ENCODE data around the gene MRPS5. TPM values are rescaled to one million over a fixed set of nuclear protein-coding genes. Genes with fewer than 3 reads are reported as not detected.

MRPS5 gene
- total RNA-seq, 1 donor from 2014 or later = 77.0 TPM

DNA sequence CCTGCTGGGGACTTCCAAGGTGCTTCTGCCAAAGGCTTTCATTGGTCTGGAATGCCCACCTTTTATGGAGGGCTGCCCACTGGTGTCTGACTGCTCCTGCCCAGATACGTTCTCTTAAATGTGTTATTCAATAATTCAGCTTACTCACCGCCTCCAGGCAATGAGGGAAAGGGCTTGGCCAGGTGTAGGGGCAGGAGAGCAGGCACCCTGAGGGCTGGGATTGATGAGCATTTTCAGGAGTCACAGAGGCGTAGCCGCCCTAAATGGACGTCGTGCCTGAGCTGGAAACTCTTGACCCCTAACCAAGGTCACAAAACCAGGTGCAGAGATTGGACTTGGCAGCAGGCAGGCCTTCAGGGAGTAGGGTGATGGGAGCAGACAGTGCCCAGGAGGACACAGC is 69.3 kb downstream of the MRPS5 start:
- DNase-seq (no peak), ATAC-seq (ENCODE audit: poor library complexity) (no peak)
- intact Hi-C loops (cut with DNase I) = no loop called here

- intact Hi-C loops (cut with DNase I) = no loop called here
- ATAC-seq (ENCODE audit: poor library complexity) (no peak), DNase-seq (no peak)
Measured at GRCh38 chr2:95051626-95052025, 70.0 kb downstream of the MRPS5 start.

- intact Hi-C loops (cut with DNase I) = no loop called here
- DNase-seq (no peak), ATAC-seq (ENCODE audit: poor library complexity) (no peak)
Measured at GRCh38 chr2:95050385-95051300, 71.0 kb downstream of the MRPS5 start.

DNA sequence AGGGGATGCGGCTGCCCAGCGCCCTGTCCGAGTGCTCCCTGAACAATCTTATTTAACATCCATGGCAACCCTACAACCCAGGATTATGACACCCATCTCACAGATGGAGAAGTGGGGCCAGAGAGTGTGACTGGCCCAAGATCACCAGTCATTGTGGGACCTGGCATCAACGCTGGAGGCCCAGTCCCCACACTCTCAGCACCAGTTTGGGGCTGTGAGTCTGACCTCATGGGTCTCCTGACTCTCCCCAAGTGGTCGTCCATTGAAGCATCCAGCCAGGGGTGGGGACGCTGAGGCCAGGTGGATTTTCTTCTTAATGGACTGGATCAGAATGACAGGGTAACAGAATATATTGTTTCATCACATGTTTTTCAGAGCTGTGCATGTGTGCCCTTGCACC is 71.6 kb downstream of the MRPS5 start:
- intact Hi-C loops (cut with DNase I) = no loop called here
- DNase-seq = no peak
- ATAC-seq (ENCODE audit: poor library complexity) = no peak

GRCh38 chr2:95049683-95049955 is 72.0 kb downstream of the MRPS5 start:
- intact Hi-C loops (cut with DNase I) = no loop called here
- ATAC-seq (ENCODE audit: poor library complexity) = no peak
- no peak for DNase-seq

DNA sequence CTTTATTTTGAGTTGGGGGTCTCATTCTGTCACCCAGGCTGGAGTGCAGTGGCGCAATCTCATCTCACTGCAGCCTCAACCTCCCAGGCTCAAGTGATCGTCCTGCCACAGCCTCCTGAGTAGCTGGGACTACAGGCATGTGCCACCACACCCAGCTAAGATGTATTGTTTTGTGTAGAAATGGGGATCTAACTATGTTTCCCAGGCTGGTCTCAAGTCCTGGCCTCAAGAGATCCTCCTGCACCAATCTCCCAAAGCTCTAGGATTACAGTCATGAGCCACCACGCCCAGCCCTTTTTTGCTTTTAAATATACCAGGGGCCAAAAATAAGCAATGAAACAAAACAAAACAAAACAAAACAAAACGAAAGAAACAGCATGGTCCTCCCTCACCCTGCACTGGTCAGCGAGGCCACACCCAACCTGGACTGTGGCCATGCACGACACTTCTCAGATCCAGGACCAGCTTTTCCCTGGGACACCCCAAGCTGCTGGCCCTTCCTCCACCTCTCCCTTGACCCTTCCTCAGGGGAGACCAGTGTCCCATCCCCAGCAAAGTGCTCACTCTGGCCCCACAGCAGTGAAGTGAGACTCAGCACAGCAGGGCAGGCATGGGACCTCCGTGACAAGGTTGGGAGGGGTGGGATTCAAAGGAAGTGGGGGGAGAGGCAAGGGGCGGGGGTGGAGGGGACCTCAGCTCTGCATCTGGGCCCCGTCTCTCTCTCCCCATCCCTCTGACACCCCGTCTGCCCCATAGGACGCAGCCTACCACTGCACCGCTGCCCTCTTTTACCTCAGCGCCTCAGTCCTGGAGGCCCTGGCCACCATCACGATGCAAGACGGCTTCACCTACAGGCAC is 72.6 kb downstream of the MRPS5 start:
- intact Hi-C loops (cut with DNase I) = no loop called here
- ATAC-seq (ENCODE audit: poor library complexity) = no peak
- no peak for DNase-seq

GRCh38 chr2:95047629-95048510 is 73.7 kb downstream of the MRPS5 start:
- intact Hi-C loops (cut with DNase I) = no loop called here
- DNase-seq (no peak), ATAC-seq (ENCODE audit: poor library complexity) (no peak)

DNA sequence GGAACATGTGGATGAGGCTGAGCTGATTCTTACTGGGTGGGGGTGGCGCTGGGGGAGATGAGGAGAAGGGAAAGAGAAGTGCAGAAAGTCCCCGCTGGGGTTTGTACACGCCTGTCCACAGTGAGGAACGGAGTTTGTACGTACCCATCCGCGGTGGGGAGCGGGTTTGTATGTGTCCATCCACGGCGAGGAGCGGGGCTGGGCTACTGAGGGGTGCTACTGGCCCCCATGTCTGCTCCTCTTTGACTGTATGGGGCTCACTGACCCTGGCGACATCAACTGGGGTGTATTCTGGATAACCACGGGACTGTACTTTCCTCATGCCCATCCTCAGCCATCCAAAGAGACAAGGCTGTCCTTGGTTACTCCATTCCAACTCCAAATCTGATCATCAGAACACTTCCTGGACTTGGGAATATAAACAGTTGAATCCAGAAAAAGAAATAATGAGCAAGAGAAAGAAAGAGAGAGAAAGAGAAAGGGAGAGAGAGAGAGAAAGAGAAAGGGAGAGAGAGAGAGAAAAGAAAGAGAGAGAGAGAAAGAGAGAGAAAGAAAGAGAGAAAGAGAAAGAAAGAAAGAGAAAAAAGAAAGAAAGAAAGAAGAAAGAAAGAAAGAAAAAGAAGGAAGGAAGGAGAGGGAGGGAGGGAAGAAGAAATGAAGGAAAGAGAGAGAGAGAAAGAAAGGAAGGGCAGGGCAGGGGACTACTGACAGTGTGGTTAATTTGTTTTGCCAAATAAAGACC is 75.1 kb downstream of the MRPS5 start:
- ATAC-seq (ENCODE audit: poor library complexity) = no peak
- intact Hi-C loops (cut with DNase I) = no loop called here
- no peak for DNase-seq

DNA sequence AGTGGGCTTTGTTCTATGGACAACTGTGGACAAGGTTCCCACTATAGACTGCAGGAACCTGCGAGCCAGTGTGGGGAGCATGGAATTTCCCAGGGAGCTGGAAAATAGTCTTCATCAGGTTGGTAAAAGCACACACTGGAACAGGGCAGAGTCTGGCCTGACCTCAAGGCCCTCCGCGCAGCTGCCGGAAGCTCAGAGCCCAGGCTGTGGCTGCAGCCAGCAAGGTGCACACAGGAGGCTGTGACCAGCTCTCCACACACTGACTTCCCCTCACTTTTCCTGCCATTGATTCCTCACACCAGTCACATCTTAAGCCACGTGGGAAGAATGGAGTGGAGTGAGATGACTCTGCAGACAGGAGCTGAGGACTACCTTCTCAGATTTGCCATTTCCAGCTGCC is 77.0 kb downstream of the MRPS5 start:
- intact Hi-C loops (cut with DNase I) = no loop called here
- ATAC-seq (ENCODE audit: poor library complexity) (no peak), DNase-seq (no peak)

DNA sequence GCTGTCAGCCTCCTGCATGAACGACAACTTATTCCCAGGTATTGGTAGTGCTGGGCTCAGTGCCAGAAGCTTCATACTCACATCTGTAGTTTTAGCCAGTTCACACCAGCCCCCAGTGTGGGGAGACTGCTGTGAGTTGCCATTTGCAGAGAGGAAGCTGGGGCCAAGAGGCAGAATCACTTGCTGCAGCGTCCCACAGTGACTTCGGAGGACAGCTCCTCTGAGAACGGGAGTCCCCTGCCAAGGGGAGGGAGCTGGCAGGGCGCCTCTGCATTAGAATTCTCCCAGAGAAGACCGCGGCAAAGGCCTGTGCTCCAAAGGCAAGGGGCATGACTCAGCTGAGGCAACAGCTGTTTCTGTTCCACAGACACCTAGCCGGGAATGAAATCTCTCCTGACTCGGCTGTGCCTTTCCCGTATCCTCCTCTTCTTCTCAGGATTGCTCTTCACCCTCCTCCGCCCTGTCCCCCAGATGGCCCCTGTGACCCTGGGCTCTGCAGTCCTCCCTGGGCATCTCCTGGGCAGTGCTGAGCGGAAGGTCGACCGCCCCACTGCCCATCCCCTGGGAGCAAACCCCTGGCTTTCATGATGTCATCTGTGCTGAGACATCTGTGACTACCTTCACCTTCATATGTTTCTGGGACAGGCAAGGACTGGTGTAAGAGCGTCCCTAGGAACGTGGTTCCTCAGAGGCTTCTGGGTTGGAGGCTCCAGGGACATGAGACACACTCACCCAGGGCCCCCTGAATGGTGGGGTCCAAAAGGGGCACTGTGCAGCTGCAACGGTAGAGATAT is 78.1 kb downstream of the MRPS5 start:
- intact Hi-C loops (cut with DNase I) = no loop called here
- DNase-seq (peak; percentile 94), ATAC-seq (ENCODE audit: poor library complexity) (peak; percentile 96)

DNA sequence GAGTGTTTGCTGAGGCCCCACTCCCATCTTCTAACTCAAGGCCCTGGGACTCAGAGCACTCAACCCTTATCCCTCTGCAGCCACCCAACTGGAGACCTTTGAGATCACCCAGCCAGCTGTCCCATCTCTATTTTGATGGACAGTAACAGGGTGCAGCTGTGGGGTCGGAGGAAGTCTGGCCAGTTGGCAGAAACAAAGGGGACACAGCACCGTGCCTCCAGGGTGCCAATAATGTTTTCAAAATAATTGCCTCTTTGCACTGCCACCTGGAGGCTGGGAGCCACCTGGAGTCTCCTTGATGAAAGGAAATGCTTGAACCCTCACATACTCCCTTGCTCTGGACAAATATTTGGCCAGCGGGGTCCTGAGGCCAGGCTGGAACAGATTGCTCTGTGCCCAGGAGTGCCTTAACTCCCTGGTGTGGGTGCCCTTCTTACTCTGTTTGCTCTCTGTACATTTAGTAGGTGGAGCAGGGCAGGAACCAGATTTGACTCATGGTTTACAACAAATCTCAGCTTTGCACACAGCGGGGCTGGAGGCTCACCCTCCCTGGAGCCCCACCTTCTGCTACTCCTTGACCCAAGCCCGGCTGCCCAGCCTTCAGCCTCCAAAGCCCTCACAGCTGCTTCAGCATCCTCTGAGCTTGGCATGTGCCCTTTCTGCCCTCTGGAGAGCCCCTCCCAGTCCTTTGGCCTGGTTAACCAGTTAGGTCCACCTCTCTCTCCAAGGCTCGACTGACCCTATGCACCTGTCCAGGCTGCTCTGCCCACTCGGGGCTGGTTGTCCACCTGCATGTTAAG is 78.9 kb downstream of the MRPS5 start:
- ATAC-seq (ENCODE audit: poor library complexity) = peak; percentile 11
- no peak for DNase-seq
- intact Hi-C loops (cut with DNase I) = no loop called here

- ATAC-seq (ENCODE audit: poor library complexity) (no peak), DNase-seq (no peak)
- intact Hi-C loops (cut with DNase I) = no loop called here
Measured at GRCh38 chr2:95041824-95042442, 79.7 kb downstream of the MRPS5 start.

GRCh38 chr2:95041060-95041823 is 80.4 kb downstream of the MRPS5 start:
- intact Hi-C loops (cut with DNase I) = no loop called here
- peak; percentile 38 for ATAC-seq (ENCODE audit: poor library complexity)
- DNase-seq = no peak

DNA sequence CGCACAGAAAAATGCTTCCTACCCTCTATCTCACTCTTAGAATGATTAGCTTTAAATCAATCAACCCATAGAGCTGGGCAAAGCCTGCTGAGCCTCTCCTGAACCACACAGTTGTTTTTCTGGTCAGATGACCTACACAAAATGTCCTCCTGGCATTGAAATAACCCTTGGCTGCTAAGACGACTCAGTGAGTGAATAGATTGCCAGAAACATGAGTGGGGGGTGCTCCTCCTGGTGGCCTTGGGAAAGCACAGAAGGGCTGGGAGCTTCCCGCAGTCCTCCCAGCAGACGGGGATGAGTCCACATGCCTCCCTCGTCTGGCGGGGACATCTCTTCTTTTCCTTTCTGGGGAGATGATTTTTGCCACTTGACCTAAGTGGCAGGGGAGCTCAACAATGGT is 81.2 kb downstream of the MRPS5 start:
- DNase-seq = no peak
- no peak for ATAC-seq (ENCODE audit: poor library complexity)
- intact Hi-C loops (cut with DNase I) = no loop called here

GRCh38 chr2:95039978-95040377 is 81.6 kb downstream of the MRPS5 start:
- ATAC-seq (ENCODE audit: poor library complexity) = no peak
- intact Hi-C loops (cut with DNase I) = no loop called here
- DNase-seq = no peak

- intact Hi-C loops (cut with DNase I) = no loop called here
- ATAC-seq (ENCODE audit: poor library complexity) (no peak), DNase-seq (no peak)
Measured at GRCh38 chr2:95039363-95039762, 82.2 kb downstream of the MRPS5 start.
